GM21737 (cell line): Measurements from ENCODE around the gene UBE2L3.

Source experiments
- ATAC-seq: cut with Tn5 transposase; IDR thresholded peaks from one replicate; pipeline ENCODE4 v1.9.1; 2021; ENCODE audit warnings: mild to moderate bottlenecking, moderate library complexity; ENCODE audit not compliant: unreplicated experiment

Gene UBE2L3

GRCh38 chr22:21669026-21669425 is 101.5 kb downstream of the UBE2L3 start:
- no peak for ATAC-seq

GRCh38 chr22:21672107-21672629 is 104.7 kb downstream of the UBE2L3 start:
- no peak for ATAC-seq
